Adrenal gland (tissue), 5 donors: ENCODE results near the gene SPOCK3.

Experiments used
- POLR2A ChIP-seq, 2 donors: fragments of 450-650 bp; IDR thresholded peaks; one replicate each; pipeline ENCODE4 v1.6.1; 2017; ENCODE audit warnings: antibody characterized with exemption in 2 of 2, mild to moderate bottlenecking in 2 of 2, moderate library complexity in 1 of 2
- TF ChIP-seq, protein P1 (sequence below), 6 experiments: fragments of 450-650 bp in 4 of 6; fragments of 200-600 bp in 2 of 6; sonication (generic) in 1 of 6; IDR thresholded peaks; 1 replicate in 5 of 6; 2 replicates in 1 of 6; pipeline versions ENCODE4 v1.5.1 to v1.8.0; 2016 to 2021; ENCODE audit warnings: antibody characterized with exemption in 6 of 6, mild to moderate bottlenecking in 2 of 6, moderate library complexity in 1 of 6
- donor health status: DM: no; HTN: no; CAD: no.

DNA sequence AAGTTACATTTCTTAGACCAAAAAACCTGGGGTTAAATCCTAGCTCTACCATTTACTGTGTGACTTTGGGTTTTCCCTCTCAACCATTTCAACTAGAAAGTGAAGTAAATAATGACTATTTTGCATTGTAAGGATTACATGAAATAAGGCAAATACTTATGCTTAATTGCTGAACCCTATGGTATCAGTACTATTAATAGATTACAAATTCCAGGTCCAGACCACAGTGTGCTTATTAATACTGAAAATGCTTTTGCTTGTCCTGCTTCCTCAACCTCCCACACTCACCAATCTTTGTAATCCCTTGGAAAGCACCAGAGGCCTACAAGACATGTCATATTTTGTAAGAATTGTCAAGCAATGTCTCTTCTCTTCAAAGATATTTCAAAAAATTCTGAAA lies 456.5 kb downstream of the SPOCK3 start:
- TF ChIP-seq, protein P1, sequence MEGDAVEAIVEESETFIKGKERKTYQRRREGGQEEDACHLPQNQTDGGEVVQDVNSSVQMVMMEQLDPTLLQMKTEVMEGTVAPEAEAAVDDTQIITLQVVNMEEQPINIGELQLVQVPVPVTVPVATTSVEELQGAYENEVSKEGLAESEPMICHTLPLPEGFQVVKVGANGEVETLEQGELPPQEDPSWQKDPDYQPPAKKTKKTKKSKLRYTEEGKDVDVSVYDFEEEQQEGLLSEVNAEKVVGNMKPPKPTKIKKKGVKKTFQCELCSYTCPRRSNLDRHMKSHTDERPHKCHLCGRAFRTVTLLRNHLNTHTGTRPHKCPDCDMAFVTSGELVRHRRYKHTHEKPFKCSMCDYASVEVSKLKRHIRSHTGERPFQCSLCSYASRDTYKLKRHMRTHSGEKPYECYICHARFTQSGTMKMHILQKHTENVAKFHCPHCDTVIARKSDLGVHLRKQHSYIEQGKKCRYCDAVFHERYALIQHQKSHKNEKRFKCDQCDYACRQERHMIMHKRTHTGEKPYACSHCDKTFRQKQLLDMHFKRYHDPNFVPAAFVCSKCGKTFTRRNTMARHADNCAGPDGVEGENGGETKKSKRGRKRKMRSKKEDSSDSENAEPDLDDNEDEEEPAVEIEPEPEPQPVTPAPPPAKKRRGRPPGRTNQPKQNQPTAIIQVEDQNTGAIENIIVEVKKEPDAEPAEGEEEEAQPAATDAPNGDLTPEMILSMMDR (IDR thresholded peaks at IDR 0.05) = no peak
- no peak for TF ChIP-seq POLR2A (IDR thresholded peaks at IDR 0.05)
